Ishikawa (cell line): Measurements from ENCODE around the gene THAP7.

Source experiments
- CEBPB ChIP-seq: IDR thresholded peaks from 2 replicates; pipeline ENCODE4 v1.6.1; 2012
- CREB1 ChIP-seq: IDR thresholded peaks from 2 replicates; pipeline ENCODE4 v1.6.1; 2012; ENCODE audit warnings: low read depth
- EGR1 ChIP-seq: IDR thresholded peaks from 2 replicates; pipeline ENCODE4 v1.6.1; 2012
- EP300 ChIP-seq: IDR thresholded peaks from 2 replicates; pipeline ENCODE4 v1.6.1; 2012; ENCODE audit warnings: borderline replicate concordance
- FOXM1 ChIP-seq: IDR thresholded peaks from 2 replicates; pipeline ENCODE4 v1.6.1; 2012; ENCODE audit warnings: low read depth, borderline replicate concordance
- NFIC ChIP-seq: IDR thresholded peaks from 2 replicates; pipeline ENCODE4 v1.6.1; 2012
- RAD21 ChIP-seq: IDR thresholded peaks from 2 replicates; pipeline ENCODE4 v1.6.1; 2012; ENCODE audit warnings: low read depth
- TAF1 ChIP-seq: IDR thresholded peaks from 2 replicates; pipeline ENCODE4 v1.6.1; 2012; ENCODE audit warnings: low read depth, mild to moderate bottlenecking
- TCF12 ChIP-seq: IDR thresholded peaks from 2 replicates; pipeline ENCODE4 v1.6.1; 2012; ENCODE audit warnings: low read depth
- TEAD4 ChIP-seq: IDR thresholded peaks from 2 replicates; pipeline ENCODE4 v1.6.1; 2012
- YY1 ChIP-seq: IDR thresholded peaks from 2 replicates; pipeline ENCODE4 v1.6.1; 2012; ENCODE audit warnings: low read depth
- ZBTB7A ChIP-seq: IDR thresholded peaks from 2 replicates; pipeline ENCODE4 v1.6.1; 2012; ENCODE audit warnings: low read depth
- TF ChIP-seq, protein P1 (sequence below): IDR thresholded peaks from 2 replicates; pipeline ENCODE4 v1.6.1; 2012; ENCODE audit warnings: low read depth, mild to moderate bottlenecking
- TF ChIP-seq, protein P2 (sequence below): IDR thresholded peaks from 2 replicates; pipeline ENCODE4 v1.6.1; 2012
- TF ChIP-seq, protein P3 (sequence below): IDR thresholded peaks from 2 replicates; pipeline ENCODE4 v1.6.1; 2012

THAP7 gene

DNA sequence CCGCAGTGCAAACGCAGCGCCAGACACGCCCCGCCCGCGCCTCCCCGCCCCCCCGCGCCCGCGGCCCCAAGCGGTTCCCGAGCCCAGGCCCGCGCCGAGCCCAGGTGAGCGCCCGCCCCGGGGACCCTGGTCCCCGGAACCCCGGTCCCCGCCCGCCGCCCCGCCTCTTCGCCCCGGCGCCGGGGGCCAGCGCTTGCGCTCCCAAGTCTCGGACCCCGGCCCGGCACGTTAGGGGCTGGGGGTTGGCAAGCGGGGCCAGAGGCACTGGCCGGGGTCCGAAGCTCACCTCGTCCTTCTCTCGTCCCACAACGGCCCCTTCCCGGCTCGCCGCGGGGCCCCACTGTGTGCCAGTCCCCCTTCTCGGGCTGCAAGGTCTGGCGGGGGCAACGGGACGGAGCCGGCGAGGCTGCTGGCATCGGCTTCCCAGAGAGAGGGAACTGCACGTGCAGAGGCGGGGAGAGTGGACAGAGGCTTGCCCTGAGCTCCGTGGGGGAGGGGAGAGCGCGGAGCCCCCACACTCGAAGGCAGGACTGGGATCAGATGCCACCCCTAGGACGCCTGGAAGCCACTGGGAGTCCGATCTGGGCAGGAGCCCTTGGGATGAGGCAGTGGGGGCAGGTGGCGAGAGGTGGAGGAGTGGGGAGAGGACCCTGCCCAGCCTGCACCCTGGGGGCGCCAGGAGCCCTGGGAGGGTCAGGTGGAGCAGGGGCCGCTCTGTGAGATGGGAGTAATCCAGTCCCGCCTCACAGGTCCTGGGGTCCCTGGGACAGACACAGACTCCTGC, 36.6 kb downstream of the THAP7 start:
- TF ChIP-seq CREB1, result no peak
- no peak for TF ChIP-seq RAD21
- TF ChIP-seq, protein P1, sequence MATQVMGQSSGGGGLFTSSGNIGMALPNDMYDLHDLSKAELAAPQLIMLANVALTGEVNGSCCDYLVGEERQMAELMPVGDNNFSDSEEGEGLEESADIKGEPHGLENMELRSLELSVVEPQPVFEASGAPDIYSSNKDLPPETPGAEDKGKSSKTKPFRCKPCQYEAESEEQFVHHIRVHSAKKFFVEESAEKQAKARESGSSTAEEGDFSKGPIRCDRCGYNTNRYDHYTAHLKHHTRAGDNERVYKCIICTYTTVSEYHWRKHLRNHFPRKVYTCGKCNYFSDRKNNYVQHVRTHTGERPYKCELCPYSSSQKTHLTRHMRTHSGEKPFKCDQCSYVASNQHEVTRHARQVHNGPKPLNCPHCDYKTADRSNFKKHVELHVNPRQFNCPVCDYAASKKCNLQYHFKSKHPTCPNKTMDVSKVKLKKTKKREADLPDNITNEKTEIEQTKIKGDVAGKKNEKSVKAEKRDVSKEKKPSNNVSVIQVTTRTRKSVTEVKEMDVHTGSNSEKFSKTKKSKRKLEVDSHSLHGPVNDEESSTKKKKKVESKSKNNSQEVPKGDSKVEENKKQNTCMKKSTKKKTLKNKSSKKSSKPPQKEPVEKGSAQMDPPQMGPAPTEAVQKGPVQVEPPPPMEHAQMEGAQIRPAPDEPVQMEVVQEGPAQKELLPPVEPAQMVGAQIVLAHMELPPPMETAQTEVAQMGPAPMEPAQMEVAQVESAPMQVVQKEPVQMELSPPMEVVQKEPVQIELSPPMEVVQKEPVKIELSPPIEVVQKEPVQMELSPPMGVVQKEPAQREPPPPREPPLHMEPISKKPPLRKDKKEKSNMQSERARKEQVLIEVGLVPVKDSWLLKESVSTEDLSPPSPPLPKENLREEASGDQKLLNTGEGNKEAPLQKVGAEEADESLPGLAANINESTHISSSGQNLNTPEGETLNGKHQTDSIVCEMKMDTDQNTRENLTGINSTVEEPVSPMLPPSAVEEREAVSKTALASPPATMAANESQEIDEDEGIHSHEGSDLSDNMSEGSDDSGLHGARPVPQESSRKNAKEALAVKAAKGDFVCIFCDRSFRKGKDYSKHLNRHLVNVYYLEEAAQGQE, result no peak
- no peak for TF ChIP-seq TCF12
- TF ChIP-seq, protein P2, sequence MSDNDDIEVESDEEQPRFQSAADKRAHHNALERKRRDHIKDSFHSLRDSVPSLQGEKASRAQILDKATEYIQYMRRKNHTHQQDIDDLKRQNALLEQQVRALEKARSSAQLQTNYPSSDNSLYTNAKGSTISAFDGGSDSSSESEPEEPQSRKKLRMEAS, result no peak
- TF ChIP-seq, protein P3, sequence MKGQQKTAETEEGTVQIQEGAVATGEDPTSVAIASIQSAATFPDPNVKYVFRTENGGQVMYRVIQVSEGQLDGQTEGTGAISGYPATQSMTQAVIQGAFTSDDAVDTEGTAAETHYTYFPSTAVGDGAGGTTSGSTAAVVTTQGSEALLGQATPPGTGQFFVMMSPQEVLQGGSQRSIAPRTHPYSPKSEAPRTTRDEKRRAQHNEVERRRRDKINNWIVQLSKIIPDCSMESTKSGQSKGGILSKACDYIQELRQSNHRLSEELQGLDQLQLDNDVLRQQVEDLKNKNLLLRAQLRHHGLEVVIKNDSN, result no peak
- no peak for TF ChIP-seq YY1
- TF ChIP-seq ZBTB7A, result no peak
- TF ChIP-seq TEAD4, result no peak
- no peak for TF ChIP-seq CEBPB
- TF ChIP-seq FOXM1, result no peak
- TF ChIP-seq TAF1, result no peak
- no peak for TF ChIP-seq EP300
- no peak for TF ChIP-seq EGR1
- TF ChIP-seq NFIC, result no peak

DNA sequence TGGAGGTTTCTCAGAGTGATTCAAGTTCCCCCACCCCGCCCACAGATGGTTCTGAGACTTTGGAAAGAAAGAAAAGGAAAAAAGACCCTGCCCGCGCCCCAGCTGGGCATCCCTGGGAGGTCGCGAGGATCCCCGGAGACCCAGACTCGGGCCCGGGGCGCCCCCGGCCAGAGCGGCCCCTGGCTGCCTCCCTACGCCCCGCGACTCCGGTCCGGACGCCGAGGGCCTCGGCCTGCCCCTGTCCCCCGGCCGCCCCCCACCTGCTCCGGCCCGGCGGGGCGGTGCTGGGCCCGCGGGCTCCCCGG, 37.2 kb downstream of the THAP7 start:
- TF ChIP-seq FOXM1 (no peak), CREB1 (no peak), TEAD4 (no peak)
- TF ChIP-seq, protein P1, result no peak

DNA sequence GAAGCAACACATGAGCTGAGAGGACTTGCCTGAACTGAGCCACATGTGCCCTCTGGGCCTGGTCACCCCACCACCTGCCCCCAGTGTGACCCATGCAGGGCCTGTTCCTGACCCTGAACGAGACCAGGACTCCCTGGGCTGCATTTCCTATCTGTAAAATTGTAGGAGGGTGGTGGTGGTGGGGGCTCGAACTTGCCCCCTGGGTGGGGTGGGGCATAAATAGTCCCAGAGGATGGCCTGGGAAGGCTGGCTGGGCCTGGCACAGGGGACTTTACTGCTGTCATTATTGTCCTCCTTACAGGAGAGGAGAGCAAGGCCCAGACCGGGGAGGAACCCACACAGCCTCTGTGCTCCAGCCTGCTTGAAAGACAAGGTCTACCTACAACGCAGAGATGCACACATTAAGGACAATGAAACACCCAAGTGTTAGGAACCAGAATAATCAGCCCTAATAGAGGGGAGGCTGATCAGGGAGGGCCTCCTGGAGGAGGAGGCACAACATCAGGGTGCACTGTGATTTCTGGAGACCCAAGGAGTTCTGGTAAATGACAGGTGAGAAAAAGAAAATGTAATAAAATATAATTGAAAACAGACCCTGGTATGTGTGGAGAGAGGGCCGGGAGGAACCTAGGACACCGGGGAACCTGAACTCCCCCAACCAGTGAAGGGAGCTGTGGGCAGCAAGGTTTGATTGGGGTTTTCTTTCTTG, 37.7 kb downstream of the THAP7 start:
- TF ChIP-seq EP300 (no peak), TEAD4 (no peak), YY1 (no peak), ZBTB7A (no peak), TCF12 (no peak), CREB1 (no peak), FOXM1 (no peak), CEBPB (no peak), TAF1 (no peak), RAD21 (no peak)
- TF ChIP-seq, protein P3, result no peak
- TF ChIP-seq, protein P1, result no peak
- TF ChIP-seq, protein P2, result no peak

DNA sequence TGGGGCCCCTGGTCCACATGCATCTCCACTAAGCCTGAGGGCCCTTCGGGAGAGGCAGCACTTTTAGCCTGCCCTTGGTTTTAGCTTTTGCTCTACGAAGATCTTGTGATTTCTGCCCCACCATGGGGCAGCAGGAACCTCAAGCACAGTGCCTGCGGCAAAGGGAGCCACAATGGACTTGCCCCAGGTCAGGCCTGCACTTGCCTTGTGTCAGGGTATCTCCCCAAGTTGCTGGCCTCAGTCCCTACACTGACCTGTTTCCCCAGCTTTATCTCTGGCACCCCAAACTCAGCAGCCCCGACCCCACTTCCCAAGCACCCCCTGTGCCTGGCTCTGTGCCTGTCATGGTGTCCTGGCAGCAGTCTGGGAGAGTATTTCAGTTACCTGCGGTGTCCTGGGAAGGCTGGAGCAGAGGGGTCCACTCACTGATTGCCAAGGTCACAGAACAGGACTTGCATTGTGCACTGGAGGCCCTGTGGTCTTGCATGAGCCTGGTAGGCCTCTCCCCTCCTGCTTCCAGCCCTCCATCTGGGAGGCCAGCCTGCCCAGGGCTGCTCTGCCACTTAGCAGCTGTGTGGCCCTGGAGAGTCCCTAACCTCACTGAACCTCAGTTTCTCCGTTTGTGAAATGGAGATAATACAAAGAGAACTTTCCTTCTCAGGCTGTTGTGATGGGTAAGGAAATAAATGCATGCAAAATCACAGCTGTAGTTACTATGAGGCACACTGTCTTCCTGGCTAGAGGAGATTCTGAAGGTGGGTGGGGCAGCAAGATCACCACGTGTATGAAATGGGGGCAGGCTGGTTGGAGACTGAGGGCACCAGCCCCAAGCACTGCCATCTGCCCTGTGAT, 38.5 kb downstream of the THAP7 start:
- no peak for TF ChIP-seq TAF1
- TF ChIP-seq CEBPB, result no peak
- TF ChIP-seq, protein P3, result no peak
- TF ChIP-seq TEAD4, result no peak
- TF ChIP-seq NFIC, result no peak
- no peak for TF ChIP-seq ZBTB7A
- no peak for TF ChIP-seq EP300
- no peak for TF ChIP-seq FOXM1
- TF ChIP-seq, protein P2, result no peak
- TF ChIP-seq YY1, result no peak
- TF ChIP-seq RAD21, result no peak
- TF ChIP-seq, protein P1, result no peak
- TF ChIP-seq EGR1, result no peak
- TF ChIP-seq CREB1, result no peak
- TF ChIP-seq TCF12, result no peak
